ENCODE results near the gene USF1. TPM values are rescaled to one million over a fixed set of nuclear protein-coding genes. Genes with fewer than 3 reads are reported as not detected.

USF1 gene
- total and polyA plus RNA-seq, 9 of the 15 experiments (the other 6 are each of a cell fraction or from before 2014, with no cell fraction given): 7.4 to 60.2 (median 54.2) TPM

- Histone ChIP-seq H3K4me2 (ENCODE audit: insufficient read depth, low read length) (no peak overlapping the region), H4K20me1 (replicated peaks; ENCODE audit: control insufficient read depth, insufficient read depth, low read length) (no peaks in the 10 kb centered on the region), H3K9me1 (ENCODE audit: control insufficient read depth, insufficient read depth, low read length) (no peaks in the 10 kb centered on the region), H3K36me3 (ENCODE audit: control insufficient read depth, insufficient read depth, low read length) (no peaks in the 10 kb centered on the region), H3K4me3 (no peak overlapping the region), H3K27ac (ENCODE audit: extremely low read depth, low read depth, low read length) (no peak overlapping the region), H2AFZ (ENCODE audit: low read depth, low read length) (no peak overlapping the region; the same call in 1 of the 2 replicates), H3K4me1 (replicated peaks in 1 of 2; ENCODE audit: control insufficient read depth in 2 of 2, insufficient read depth in 2 of 2, low read length in 2 of 2) (peaks cover 13 to 18% of the 10 kb centered on the region in 2 experiments; a peak in 4 of 5 replicates), H3K9ac (ENCODE audit: insufficient read depth in 1 of 2, low read depth in 2 of 2, low read length in 2 of 2) (no peak overlapping the region), H3K27me3 (ENCODE audit: control insufficient read depth in 2 of 2, insufficient read depth in 2 of 2, low read length in 2 of 2) (no peaks in the 10 kb centered on the region), H3K79me2 (ENCODE audit: control insufficient read depth, insufficient read depth, low read length) (no peaks in the 10 kb centered on the region), H3K9me3 (replicated peaks; ENCODE audit: control insufficient read depth, insufficient read depth, low read depth, low read length) (no peaks in the 10 kb centered on the region)
- WGBS (ENCODE audit: insufficient coverage, low coverage, missing lambda C conversion rate): 33% methylated on average over 2 of the region's 2 CpGs
- POLR2A ChIA-PET: no interaction called here
- FAIRE-seq (no peak), ATAC-seq (no peak), DNase-seq (ENCODE audit: extremely low read depth in 1 of 4, low spot score in 3 of 4) (no peak)
- no peak for TF ChIP-seq SMAD2 (IDR thresholded peaks at IDR 0.05; ENCODE audit: low read depth, low read length)
- TF ChIP-seq PBX2 (CRISPR knock-in tag; IDR thresholded peaks at IDR 0.05; ENCODE audit: low read depth): no peak
- TF ChIP-seq PBX2 (tag; conservative IDR thresholded peaks at IDR 0.05; ENCODE audit: low read depth): no peak
- TF ChIP-seq RAD21 (CRISPR knock-in tag; conservative IDR thresholded peaks at IDR 0.05 in 1 of 2, IDR thresholded peaks at IDR 0.05 in 1 of 2): no peak
- no peak for TF ChIP-seq SRSF1 (IDR thresholded peaks at IDR 0.05; ENCODE audit: low read depth, low read length)
- TF ChIP-seq HNRNPLL (IDR thresholded peaks at IDR 0.05; ENCODE audit: low read depth, low read length, poor library complexity, severe bottlenecking): no peak
- TF ChIP-seq E2F1 (CRISPR knock-in tag; IDR thresholded peaks at IDR 0.05): no peak
- TF ChIP-seq SFPQ (IDR thresholded peaks at IDR 0.05; ENCODE audit: low read depth, low read length): no peak
- no peak for TF ChIP-seq BDP1 (IDR thresholded peaks at IDR 0.05; ENCODE audit: insufficient read depth, insufficient read length)
- no TSS peak for BruUV-seq (replicated peaks)
- in situ Hi-C loops (cut with MboI): loop anchor here (25.0 kb wide), 1 partner anchor 245 kb away; no protein-coding TSS in a partner anchor
- CTCF ChIA-PET (ENCODE audit: low intra/inter-chr PET ratio): no interaction called here
- intact Hi-C loops (cut with micrococcal nuclease): no loop called here
These were observed 36.7 kb upstream of the USF1 start for GRCh38 chr1:161082483-161082882.
